HG03571 (cell line): Measurements from ENCODE around the gene KTI12.

Experiments
- ATAC-seq: cut with Tn5 transposase; IDR thresholded peaks from one replicate; pipeline ENCODE4 v1.9.1; 2021; ENCODE audit not compliant: unreplicated experiment

The KTI12 gene

GRCh38 chr1:51989582-51990477 lies 43.8 kb downstream of the KTI12 start:
- ATAC-seq = no peak

- no peak for ATAC-seq
These were observed 45.4 kb downstream of the KTI12 start for GRCh38 chr1:51988254-51988653.

- no peak for ATAC-seq
These were observed 46.9 kb downstream of the KTI12 start for GRCh38 chr1:51986718-51987117.

- no peak for ATAC-seq
These were observed 51.4 kb downstream of the KTI12 start for GRCh38 chr1:51982161-51982560.
